ENCODE measurements around the gene MT1M. TPM values are rescaled to one million over a fixed set of nuclear protein-coding genes. Genes with fewer than 3 reads are reported as not detected.
"Not testable (repeated sequence)": the region's sequence is repeated elsewhere in the genome, so short reads cannot be mapped to it uniquely, and the experiment has no call there.

The MT1M gene
- total and polyA plus RNA-seq, 7 donors = 3.9 to 106 (median 14.8) TPM

GRCh38 chr16:56657555-56658326 lies 25.3 kb downstream of the MT1M start, which contains the start of gene MT1F:
Gene MT1F, plus strand, starts transcription at chr16:56657959. Its CDS starts 100 bp downstream, at chr16:56658059.
- peak within 1 kb of the TSS in 2 of 4 donors; percentile 45 to 49 for H3K27ac ChIP-seq
- H3K9me3 ChIP-seq = no peaks in the 10 kb centered on the region
- peaks cover under 1 to 61% (median 23%) of the 10 kb centered on the region in 3 donors for H3K27me3 ChIP-seq
- 1% methylated on average over 46 of the region's 46 CpGs for WGBS, 2 donors
- H3K36me3 ChIP-seq = no peaks in the 10 kb centered on the region
- H3K4me1 ChIP-seq = peaks cover 0 to 19% (median 11%) of the 10 kb centered on the region in 4 donors
- TF ChIP-seq EP300 (IDR thresholded peaks at IDR 0.05) (no peak), POLR2AphosphoS5 (IDR thresholded peaks at IDR 0.05) (peak in 2 of 4 donors; percentile 20 to 35), POLR2A (IDR thresholded peaks at IDR 0.05) (peak in 1 of 2 donors; percentile 50)
- DNase-seq = peak; percentile 85
- intact Hi-C loops (cut with DNase I) = no loop called here
- H3K4me3 ChIP-seq = peak within 1 kb of the TSS; percentile 34 to 50 (median 40)

GRCh38 chr16:56658327-56658875 lies 25.9 kb downstream of the MT1M start:
- WGBS, 2 donors = 16 to 29% methylated on average over 10 of the region's 10 CpGs
- DNase-seq = no peak
- Histone ChIP-seq H3K4me3 (peak overlapping the region in 2 of 4 donors; percentile 44 to 50), H3K36me3 (no peaks in the 10 kb centered on the region), H3K27me3 (peaks cover 5 to 68% (median 30%) of the 10 kb centered on the region in 3 donors), H3K4me1 (peaks cover 0 to 24% (median 16%) of the 10 kb centered on the region in 4 donors), H3K9me3 (no peaks in the 10 kb centered on the region), H3K27ac (peak overlapping the region in 1 of 4 donors; percentile 49)
- intact Hi-C loops (cut with DNase I) = no loop called here
- no peak for TF ChIP-seq POLR2A (IDR thresholded peaks at IDR 0.05)
- no peak for TF ChIP-seq CTCF (IDR thresholded peaks at IDR 0.05)
- no peak for TF ChIP-seq POLR2AphosphoS5 (IDR thresholded peaks at IDR 0.05)
- TF ChIP-seq EP300 (IDR thresholded peaks at IDR 0.05) = no peak

GRCh38 chr16:56662357-56663354 lies 30.2 kb downstream of the MT1M start:
- TF ChIP-seq POLR2A (IDR thresholded peaks at IDR 0.05) = no peak
- TF ChIP-seq POLR2AphosphoS5 (IDR thresholded peaks at IDR 0.05) = no peak
- TF ChIP-seq CTCF (IDR thresholded peaks at IDR 0.05) = no peak
- no peak for TF ChIP-seq EP300 (IDR thresholded peaks at IDR 0.05)

GRCh38 chr16:56664506-56664905 lies 32.0 kb downstream of the MT1M start:
- TF ChIP-seq EP300 (IDR thresholded peaks at IDR 0.05) (no peak), POLR2A (IDR thresholded peaks at IDR 0.05) (no peak), POLR2AphosphoS5 (IDR thresholded peaks at IDR 0.05) (no peak)
- no peaks in the 10 kb centered on the region for H3K36me3 ChIP-seq
- no peak overlapping the region for H3K4me3 ChIP-seq
- peaks cover 0 to 19% (median 17%) of the 10 kb centered on the region in 4 donors for H3K4me1 ChIP-seq
- no peaks in the 10 kb centered on the region for H3K9me3 ChIP-seq
- intact Hi-C loops (cut with DNase I) = no loop called here
- no peak overlapping the region for H3K27ac ChIP-seq
- DNase-seq = no peak
- WGBS, 2 donors = 95 to 96% methylated on average over 1 of the region's 1 CpG
- H3K27me3 ChIP-seq = peaks cover 14 to 99% (median 69%) of the 10 kb centered on the region in 3 donors

More at GRCh38 chr16:56662357-56663354, 30.2 kb downstream of the MT1M start:
- intact Hi-C loops (cut with DNase I) = no loop called here
- Histone ChIP-seq H3K4me3 (no peak overlapping the region), H3K36me3 (no peaks in the 10 kb centered on the region), H3K9me3 (no peaks in the 10 kb centered on the region), H3K27me3 (peaks cover 14 to 99% (median 62%) of the 10 kb centered on the region in 3 donors), H3K4me1 (peaks cover 0 to 20% (median 13%) of the 10 kb centered on the region in 4 donors), H3K27ac (no peak overlapping the region)
- 20 to 43% methylated on average over 48 of the region's 48 CpGs for WGBS, 2 donors
- DNase-seq = no peak

GRCh38 chr16:56665286-56666261 lies 33.1 kb downstream of the MT1M start:
- 77 to 79% methylated on average over 8 of the region's 8 CpGs for WGBS, 2 donors

More at GRCh38 chr16:56665286-56666261, 33.1 kb downstream of the MT1M start:
- H3K36me3 ChIP-seq; intact Hi-C loops (cut with DNase I); DNase-seq; H3K27ac ChIP-seq; H3K4me3 ChIP-seq; H3K9me3 ChIP-seq: not testable (repeated sequence)
- Histone ChIP-seq H3K4me1 (peaks cover 0 to 24% (median 18%) of the 10 kb centered on the region in 4 donors), H3K27me3 (peaks cover 14 to 99% (median 73%) of the 10 kb centered on the region in 3 donors)
